Hematopoietic multipotent progenitor cell treated with erythropoietin and hydrocortisone succinate and interleukin-3 and kit ligand, for 15 days (in vitro differentiated cells): ENCODE measurements around the gene CACNA2D4.

ENCODE experiments used
- DNase-seq: peaks from one replicate; pipeline ENCODE4 v3.0.0-alpha.2; 2015; ENCODE audit warnings: low spot score

Gene CACNA2D4

DNA sequence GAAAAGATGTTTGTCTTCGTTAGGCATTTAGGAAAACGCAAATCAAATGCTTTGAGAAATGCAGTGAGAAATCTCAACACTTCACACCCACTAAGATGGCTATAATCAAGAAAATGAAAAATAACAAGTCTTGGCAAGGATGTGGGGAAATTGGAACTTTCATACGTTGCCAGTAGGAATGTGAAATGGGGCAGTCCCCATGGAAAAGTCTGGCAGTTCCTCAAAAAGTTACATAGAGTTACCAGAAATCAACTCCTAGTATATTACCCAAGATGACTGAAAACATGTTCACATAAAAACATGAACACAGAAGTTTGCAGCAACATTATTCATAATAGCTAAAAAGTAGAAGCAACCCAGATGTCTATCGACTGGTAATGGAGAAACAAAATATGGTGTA, 139.5 kb downstream of the CACNA2D4 start:
- no peak for DNase-seq

DNA sequence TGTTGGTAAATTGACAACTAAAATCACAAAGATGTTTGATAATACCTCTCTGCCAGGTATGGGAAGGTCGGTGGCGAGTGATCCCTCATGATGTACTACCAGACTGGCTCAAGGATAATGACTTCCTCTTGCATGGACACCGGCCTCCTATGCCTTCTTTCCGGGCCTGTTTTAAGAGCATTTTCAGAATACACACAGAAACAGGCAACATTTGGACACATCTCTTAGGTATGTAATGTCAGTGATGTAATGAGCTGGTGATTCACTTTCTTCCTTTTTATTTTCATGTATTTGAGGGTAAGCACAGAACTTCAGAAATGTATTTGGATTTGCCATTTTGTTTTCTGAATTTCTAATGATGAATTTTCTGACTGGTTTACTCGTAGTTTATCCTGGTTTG, 140.7 kb downstream of the CACNA2D4 start:
- DNase-seq = no peak

DNA sequence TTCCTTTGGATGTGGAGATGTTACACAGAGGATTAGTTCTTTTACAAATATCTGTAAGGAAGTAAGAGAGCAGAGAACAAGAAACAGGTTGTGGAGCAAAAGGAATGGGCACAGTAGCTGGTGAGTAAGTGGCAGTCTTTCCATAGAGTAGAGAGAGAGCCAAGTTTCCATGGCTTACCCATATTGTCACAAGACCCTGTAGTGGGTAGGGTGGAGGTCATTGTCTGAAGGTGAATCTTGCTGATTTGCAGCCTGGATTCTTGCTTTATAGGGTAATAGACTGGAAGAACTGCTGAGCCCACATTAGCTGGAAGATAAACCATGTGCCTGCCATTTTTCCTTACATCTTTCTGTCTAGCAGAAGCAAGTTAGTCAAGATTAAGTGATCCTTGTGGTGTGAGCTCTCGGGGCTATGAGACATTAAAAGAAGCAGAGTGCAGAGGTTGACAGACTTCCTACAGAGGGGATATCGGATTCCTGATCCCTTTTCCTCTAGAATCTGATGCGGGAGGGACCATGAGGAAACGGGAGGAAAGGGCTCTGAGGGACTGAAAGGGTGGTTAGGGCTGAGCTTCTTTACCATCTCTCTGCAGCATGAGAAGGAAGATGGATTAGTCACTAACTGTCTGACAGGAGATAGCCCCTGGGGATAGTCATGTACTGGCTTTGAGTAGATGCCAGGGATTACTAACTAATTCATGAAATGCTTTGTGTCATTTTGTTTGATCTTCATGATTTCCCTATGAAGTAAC, 142.1 kb downstream of the CACNA2D4 start:
- no peak for DNase-seq

GRCh38 chr12:1773937-1774655, 144.4 kb downstream of the CACNA2D4 start:
- DNase-seq = no peak

GRCh38 chr12:1769809-1770494, 148.5 kb downstream of the CACNA2D4 start:
- no peak for DNase-seq

- DNase-seq = no peak
Observed at GRCh38 chr12:1768615-1769014, 149.8 kb downstream of the CACNA2D4 start.

GRCh38 chr12:1767407-1768090, 150.9 kb downstream of the CACNA2D4 start:
- no peak for DNase-seq

DNA sequence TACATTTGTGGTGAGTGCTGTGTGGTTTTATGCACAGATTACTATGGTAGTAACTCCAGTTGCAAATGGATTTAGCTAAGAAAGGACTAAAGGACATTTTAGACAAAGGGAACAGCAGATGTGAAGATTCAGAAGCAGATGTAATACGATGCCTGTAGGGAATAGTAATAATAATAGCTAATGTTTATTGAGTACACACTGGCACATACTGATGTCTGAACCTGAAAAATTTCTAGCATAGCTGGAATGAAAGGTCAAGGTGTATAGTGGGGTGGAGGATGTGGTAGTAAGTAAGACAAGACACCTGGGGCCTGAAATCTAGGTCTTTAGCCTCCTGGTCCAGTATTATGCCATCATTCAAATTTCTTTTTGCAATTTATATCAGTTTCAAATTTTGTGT, 152.3 kb downstream of the CACNA2D4 start:
- DNase-seq = no peak

DNA sequence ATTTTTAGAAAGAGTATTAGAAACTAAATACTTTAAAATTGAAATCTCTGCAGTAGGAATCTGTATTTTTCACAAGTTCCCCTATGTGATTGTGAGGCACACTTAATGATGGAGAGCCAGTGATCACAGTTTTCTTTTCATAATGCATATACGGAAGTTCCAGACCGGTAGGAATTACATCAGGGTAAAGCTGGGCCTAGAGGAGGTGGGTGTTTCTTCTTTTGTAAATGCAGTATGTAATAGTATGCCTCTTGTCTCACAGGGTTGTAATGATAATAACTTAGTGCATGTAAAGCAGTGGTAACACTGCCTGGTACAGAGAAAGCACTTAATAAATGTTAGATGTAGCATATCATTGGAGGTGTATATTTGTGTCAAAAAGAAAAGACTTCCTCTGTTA, 155.3 kb downstream of the CACNA2D4 start:
- no peak for DNase-seq

GRCh38 chr12:1761857-1762256, 156.6 kb downstream of the CACNA2D4 start:
- no peak for DNase-seq

- DNase-seq = no peak
Observed at GRCh38 chr12:1760566-1761382, 157.7 kb downstream of the CACNA2D4 start.

GRCh38 chr12:1758887-1759286, 159.6 kb downstream of the CACNA2D4 start:
- DNase-seq = no peak

- DNase-seq = no peak
Observed at GRCh38 chr12:1758376-1758775, 160.1 kb downstream of the CACNA2D4 start.

- DNase-seq = no peak
Observed at GRCh38 chr12:1750300-1750699, 168.2 kb downstream of the CACNA2D4 start.

DNA sequence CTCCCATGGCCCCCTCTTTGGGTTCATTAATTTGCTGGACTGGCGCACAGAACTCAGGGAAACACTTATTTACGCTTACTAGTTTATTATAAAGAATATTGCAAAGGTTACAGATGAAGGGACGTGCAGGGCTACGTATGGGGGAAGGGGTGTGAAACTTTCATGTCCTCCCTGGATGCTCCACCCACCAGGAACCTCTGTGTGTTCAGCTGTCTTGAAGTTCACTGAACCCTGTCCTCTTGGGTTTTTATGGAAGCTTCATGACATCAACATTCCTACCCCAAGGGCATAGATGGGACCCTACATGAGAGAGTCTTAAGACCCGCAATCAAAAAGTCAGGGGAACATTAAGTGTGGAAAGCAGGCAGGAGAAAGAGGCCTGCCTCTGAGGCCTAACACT, 169.4 kb downstream of the CACNA2D4 start:
- no peak for DNase-seq

DNA sequence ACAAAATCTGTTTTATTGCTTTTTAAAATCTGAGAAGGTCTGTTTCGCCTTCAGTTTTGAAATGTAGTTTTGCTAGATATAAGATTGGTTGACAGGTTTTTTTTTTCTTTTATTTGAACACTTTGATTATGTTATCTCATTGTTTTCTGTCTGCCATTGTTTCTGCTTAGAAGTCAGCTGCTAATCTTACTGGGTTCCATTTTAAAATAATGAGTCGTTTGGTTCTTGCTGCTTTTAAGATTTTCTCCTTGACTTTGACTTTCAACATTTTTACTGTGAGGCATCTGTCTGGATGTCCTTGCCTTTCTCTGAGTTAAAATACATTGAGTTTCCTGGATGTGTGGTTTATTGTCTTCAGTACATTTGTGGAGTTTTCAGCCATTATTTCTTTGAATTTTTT, 170.8 kb downstream of the CACNA2D4 start:
- DNase-seq = no peak

GRCh38 chr12:1744932-1745331, 173.5 kb downstream of the CACNA2D4 start:
- no peak for DNase-seq
